OCI-M2 (cell line): ENCODE measurements around the gene ARHGAP24.

Experiments
- DNase-seq: peaks from one replicate; lab custom pipeline; 2025; ENCODE audit not compliant: unreplicated experiment; lab: John Stamatoyannopoulos, UW

ARHGAP24 gene

DNA sequence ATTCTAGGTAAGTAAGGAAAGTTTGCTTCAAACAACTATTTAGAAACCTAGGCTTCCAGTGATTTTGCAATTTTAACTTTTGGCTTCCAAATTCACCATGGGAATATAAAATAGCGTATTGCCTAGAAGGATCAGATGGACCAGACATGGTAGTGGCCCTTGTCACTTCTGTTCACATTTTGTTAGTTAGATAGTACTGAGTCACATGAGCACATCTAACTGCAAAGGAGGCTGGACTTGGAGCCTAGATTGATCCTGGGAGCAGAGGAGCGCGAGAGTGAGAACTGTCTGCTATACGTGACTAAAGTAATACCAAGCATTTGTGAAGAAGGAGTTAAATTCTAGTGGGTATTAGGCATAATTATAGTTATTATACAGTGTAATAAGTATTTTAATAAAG lies 102.4 kb downstream of the ARHGAP24 start:
- DNase-seq = no peak

DNA sequence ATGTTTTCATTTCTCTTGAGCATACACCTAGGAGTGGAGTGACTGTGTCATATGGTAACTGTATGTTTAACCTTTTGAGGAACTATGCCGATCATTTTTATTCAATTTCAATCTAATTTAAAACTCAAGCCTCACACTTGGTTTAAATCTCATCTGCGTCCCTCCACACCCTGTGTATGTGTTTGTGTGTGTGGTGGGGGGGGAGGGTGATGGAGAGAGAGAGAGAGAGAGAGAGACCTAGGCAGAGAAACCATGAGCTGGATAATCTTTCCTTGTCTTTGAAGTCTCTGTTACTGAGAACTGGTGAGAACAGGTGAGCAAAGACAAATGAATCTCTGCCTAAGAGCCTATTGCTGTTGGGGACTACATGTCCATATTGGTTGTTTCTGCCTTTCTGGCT lies 105.0 kb downstream of the ARHGAP24 start:
- no peak for DNase-seq

DNA sequence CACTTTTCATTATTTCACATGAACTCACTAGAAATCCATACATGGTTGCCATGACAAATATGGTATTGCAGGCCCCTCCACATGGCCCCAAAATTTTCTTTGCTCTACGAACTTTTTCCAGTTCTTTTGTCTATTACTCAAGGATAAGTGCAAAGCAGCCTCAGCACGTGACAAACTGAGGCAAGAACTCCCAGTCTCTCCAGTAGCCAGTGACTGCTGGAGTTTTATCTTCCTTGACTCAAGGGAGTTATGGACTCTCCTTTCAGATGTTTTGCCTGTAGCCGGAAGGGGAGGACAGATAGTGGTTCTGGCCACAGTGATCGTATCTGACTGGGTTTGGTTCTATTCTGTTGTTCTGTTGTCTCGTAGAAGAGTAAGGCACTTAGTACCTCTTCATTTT lies 105.5 kb downstream of the ARHGAP24 start:
- no peak for DNase-seq

DNA sequence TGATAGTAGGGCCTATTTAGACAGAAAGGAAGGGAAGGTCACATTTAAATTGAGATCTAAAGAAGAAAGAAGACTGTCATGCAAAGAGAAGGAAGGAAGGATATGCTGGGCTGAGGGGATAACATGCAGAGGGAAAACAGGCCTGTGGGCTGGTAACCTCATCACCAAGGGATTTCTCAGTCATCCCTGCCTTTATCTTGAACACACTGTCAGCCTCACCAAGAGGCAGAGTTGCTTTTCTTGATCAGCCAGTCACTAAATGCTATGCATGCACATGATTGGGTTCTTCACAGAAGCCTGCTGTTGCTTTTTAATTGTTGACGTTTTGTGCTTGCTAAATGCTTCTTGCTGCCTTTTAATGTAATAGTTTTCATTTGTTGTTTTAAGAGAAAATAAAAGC lies 113.0 kb downstream of the ARHGAP24 start:
- DNase-seq = no peak

- no peak for DNase-seq
These were observed 116.6 kb downstream of the ARHGAP24 start for GRCh38 chr4:85591406-85592098.

- DNase-seq = no peak
These were observed 120.3 kb downstream of the ARHGAP24 start for GRCh38 chr4:85595098-85595775.

DNA sequence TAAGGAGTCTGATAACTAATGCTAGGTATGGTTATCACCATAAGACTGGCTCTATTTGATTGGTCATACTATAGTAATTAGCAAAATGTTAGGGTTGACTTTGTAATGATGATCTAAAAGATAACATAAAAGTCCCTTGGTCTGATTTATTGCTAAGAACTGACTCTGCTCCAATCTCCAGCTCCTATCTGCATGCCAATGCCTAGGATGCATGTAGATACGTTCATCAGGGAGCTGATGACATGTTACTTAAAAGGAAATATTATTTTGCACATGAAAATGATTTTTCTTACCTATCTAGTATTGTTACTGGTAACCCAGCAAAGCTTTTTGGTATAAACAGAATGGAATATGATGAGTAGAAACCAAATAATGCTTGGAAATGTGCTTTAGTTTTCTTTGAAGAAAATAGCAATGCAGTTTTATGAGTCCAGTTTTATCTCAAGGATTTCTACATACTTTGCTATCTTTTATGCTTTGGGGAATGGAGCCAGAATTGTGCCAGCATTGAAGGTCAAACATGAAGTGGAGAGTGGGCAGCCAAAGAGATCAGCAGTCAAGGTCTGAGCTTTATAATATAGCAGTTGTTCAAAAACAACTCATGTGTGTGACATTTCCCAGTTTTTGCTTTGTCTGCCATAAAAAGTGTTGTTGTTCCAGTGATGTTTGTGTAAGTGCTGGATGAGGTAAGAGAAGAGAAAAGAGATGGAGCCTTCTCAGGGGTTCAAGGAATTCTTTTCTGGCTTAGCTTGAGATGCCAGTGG lies 121.0 kb downstream of the ARHGAP24 start:
- no peak for DNase-seq

GRCh38 chr4:85598936-85599335 lies 124.0 kb downstream of the ARHGAP24 start:
- DNase-seq = no peak

GRCh38 chr4:85600501-85600900 lies 125.6 kb downstream of the ARHGAP24 start:
- no peak for DNase-seq

- no peak for DNase-seq
These were observed 128.7 kb downstream of the ARHGAP24 start for GRCh38 chr4:85603437-85604336.

DNA sequence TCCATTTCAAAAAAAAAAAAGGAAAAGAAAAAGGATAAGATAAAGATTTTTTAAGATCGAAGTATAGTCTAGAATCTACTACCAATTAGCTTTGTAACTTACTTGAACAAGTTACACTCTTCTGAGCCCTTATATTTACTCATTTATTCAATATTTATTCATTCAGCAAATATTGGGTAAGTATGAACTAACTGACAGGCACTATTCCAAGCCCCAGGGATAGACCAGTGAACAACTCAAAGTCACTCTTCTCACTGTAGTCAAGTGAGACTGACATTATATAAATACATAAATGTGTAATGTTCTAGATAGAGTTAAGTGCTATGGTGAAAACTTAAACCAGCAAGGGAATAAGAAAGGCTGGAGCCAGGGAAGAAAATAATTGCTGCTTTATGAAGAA lies 131.6 kb downstream of the ARHGAP24 start:
- DNase-seq = no peak

GRCh38 chr4:85607624-85608023 lies 132.7 kb downstream of the ARHGAP24 start:
- DNase-seq = no peak

GRCh38 chr4:85610450-85610849 lies 135.5 kb downstream of the ARHGAP24 start:
- DNase-seq = no peak

DNA sequence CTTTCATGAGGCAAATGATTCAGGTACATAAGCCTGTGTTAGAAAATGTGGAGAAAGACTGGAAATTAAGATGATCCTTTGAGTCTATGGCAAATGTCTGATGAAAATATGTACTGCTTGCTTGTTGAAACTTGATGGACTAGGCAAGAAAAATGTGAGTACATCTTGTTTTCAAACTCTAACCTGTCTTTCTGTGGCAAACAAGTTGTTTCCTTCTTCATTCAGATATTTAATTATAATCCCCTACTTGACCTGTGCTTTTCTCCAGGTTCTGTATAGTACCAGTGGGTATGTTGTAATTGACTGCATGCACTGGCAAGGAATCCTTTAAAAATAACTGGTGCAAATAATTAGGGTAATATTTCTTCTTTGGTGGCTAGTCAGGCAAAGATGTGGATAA lies 136.7 kb downstream of the ARHGAP24 start:
- DNase-seq = no peak

- no peak for DNase-seq
These were observed 139.0 kb downstream of the ARHGAP24 start for GRCh38 chr4:85613901-85614300.

GRCh38 chr4:85615952-85616351 lies 141.0 kb downstream of the ARHGAP24 start:
- no peak for DNase-seq

- DNase-seq = no peak
These were observed 142.3 kb downstream of the ARHGAP24 start for GRCh38 chr4:85617202-85617601.

DNA sequence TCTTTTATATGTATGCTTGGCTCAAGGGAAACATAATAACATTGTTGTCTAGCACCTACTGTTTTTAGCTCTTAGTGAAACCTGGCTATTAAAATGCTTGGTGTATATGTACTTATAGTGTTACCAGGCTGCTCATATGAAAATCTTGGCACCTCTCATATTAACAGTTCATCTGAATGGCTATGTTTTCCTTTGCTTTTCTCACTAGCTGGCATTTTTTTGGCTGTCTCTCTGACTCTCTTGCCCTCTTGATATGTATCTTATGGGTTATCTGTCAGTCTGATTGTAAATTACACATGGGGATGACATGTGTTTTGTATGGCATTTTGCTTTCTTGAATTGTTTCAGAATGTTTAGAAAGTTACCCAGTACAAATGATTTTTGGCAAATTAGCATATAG lies 158.0 kb downstream of the ARHGAP24 start:
- DNase-seq = no peak

GRCh38 chr4:85637778-85638177 lies 162.8 kb downstream of the ARHGAP24 start:
- DNase-seq = no peak

DNA sequence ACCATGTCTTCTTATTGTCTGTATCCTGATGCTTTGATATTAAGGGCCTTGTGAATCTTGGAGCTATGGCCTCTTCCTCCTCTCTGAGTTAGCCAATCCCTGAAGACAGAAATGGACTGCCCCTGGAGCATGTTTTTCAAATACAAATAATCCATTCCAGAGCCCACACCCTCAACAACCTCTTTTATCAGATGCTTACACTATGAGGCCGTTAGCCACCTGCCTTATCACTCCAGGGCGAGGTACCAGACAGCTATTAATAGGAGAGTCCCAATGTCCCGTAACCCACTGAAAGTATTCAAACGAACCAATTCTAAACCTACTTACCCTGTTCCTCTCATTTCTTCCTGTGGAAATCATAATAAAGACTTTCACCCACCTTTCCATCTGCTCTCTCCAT lies 165.0 kb downstream of the ARHGAP24 start:
- no peak for DNase-seq
